ENCODE measurements around the gene PXN.

Gene PXN

DNA sequence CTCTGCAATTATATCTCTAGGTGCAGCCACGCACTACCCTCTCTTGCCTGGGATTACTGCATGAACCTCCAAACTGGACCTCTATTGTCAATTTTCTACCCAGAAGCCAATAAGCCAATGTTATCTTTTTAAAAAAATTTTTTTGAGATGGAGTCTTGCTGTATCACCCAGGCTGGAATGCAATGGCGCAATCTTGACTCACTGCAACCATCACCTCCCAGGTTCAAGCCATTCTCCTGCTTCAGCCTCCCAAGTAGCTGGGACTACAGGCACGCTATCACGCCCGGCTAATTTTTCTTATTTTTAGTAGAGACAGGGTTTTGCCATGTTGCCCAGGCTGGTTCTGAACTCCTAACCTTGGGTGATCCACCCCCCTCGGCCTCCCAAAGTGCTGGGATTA is 11.2 kb upstream of the PXN start:
- H3K36me3 ChIP-seq (ENCODE audit: control insufficient read depth in 2 of 2, insufficient read depth in 1 of 2, low read length in 2 of 2), result no peaks in the 10 kb centered on the region
- no peaks in the 10 kb centered on the region for H3K9me3 ChIP-seq (ENCODE audit: control insufficient read depth, insufficient read depth, low read depth, low read length)
- H3K27ac ChIP-seq (ENCODE audit: extremely low read depth, low read depth, low read length), result no peak overlapping the region
- H3K4me3 ChIP-seq (ENCODE audit: low read depth, low read length), result no peak overlapping the region
- ChIA-PET POLR2A (interaction anchor here (3.1 kb wide), 1 partner anchor 15 kb away, joined by 16 read pairs; the partner anchor contains the start of gene RNU4-2), CTCF (interaction anchor here (1.0 kb wide), 1 partner anchor 48 kb away, joined by 3 read pairs; no protein-coding TSS in a partner anchor)
- TF ChIP-seq ZSCAN30 (tag by site-specific recombination; IDR thresholded peaks at IDR 0.05) (no peak), ZNF629 (tag by site-specific recombination; IDR thresholded peaks at IDR 0.05) (no peak), ZNF560 (tag by site-specific recombination; IDR thresholded peaks at IDR 0.05; ENCODE audit: borderline replicate concordance) (no peak), EGR2 (tag by site-specific recombination; IDR thresholded peaks at IDR 0.05; ENCODE audit: low read depth) (no peak), SALL2 (tag by site-specific recombination; IDR thresholded peaks at IDR 0.05; ENCODE audit: borderline replicate concordance) (no peak)
- no peaks in the 10 kb centered on the region for H3K4me1 ChIP-seq (ENCODE audit: control insufficient read depth, insufficient read depth, low read length)

DNA sequence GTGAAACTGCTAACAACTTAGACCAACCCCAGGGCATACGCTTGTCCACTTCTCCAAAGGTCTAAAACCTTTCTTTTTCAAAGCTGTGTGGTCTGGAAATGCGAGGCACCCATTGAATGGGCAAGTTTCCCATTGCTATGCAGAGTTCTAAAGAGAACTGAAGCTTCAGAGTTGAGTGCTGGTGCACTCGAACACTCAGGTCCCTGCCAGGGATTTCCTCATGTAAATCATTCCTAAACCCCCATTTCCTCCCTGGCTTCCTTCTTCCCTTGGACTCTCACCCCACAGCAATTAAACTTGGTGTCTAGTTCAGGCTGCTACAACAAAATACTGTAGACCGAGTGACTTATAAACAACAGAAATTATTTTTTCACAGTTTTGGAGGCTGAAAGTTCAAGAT is 2.2 kb upstream of the PXN start:
- Histone ChIP-seq H3K9me3 (ENCODE audit: control insufficient read depth, insufficient read depth, low read depth, low read length) (no peaks in the 10 kb centered on the region), H3K36me3 (ENCODE audit: control insufficient read depth in 2 of 2, insufficient read depth in 1 of 2, low read length in 2 of 2) (no peaks in the 10 kb centered on the region), H3K4me1 (ENCODE audit: control insufficient read depth, insufficient read depth, low read length) (0 out of 2 replicates have a peak, but pooled peaks cover 4% of the 10 kb centered on the region), H3K27ac (ENCODE audit: extremely low read depth, low read depth, low read length) (no peak overlapping the region), H3K4me3 (ENCODE audit: low read depth, low read length) (no peak overlapping the region)
- ChIA-PET CTCF (interaction anchor here (0.8 to 16.4 kb wide), 5 partner anchors 16 to 42 kb away, joined by 3 to 581 read pairs (median 4); partner anchors contain the start of gene SIRT4), POLR2A (interaction anchor here (1.4 to 8.6 kb wide), 3 partner anchors 24 to 68 kb away, joined by 5 to 126 read pairs (median 98); partner anchors contain the start of genes RNU4-2 and RPLP0)
- TF ChIP-seq ZNF324 (tag by site-specific recombination; IDR thresholded peaks at IDR 0.05) (no peak), ZIC2 (tag by site-specific recombination; IDR thresholded peaks at IDR 0.05) (no peak), MEIS1 (CRISPR knock-in tag; IDR thresholded peaks at IDR 0.05; ENCODE audit: borderline replicate concordance) (no peak), SCRT1 (tag by site-specific recombination; IDR thresholded peaks at IDR 0.05; ENCODE audit: borderline replicate concordance) (no peak), ZSCAN23 (tag by site-specific recombination; IDR thresholded peaks at IDR 0.05) (no peak), ZNF132 (tag by site-specific recombination; IDR thresholded peaks at IDR 0.05; ENCODE audit: borderline replicate concordance) (no peak), KLF8 (tag by site-specific recombination; IDR thresholded peaks at IDR 0.05) (no peak), ZNF184 (tag by site-specific recombination; IDR thresholded peaks at IDR 0.05) (no peak), ZFP3 (tag by site-specific recombination; IDR thresholded peaks at IDR 0.05; ENCODE audit: low read depth) (no peak), TRIM28 (IDR thresholded peaks at IDR 0.05; ENCODE audit: borderline replicate concordance, low read length) (no peak), ZNF660 (tag by site-specific recombination; IDR thresholded peaks at IDR 0.05) (no peak), ZNF677 (tag by site-specific recombination; IDR thresholded peaks at IDR 0.05) (no peak), ZNF121 (tag by site-specific recombination; IDR thresholded peaks at IDR 0.05) (no peak), ZNF837 (tag by site-specific recombination; IDR thresholded peaks at IDR 0.05) (no peak), ZNF354C (tag by site-specific recombination; IDR thresholded peaks at IDR 0.05; ENCODE audit: borderline replicate concordance, low read depth) (no peak)
- TF ChIP-seq, protein P1, sequence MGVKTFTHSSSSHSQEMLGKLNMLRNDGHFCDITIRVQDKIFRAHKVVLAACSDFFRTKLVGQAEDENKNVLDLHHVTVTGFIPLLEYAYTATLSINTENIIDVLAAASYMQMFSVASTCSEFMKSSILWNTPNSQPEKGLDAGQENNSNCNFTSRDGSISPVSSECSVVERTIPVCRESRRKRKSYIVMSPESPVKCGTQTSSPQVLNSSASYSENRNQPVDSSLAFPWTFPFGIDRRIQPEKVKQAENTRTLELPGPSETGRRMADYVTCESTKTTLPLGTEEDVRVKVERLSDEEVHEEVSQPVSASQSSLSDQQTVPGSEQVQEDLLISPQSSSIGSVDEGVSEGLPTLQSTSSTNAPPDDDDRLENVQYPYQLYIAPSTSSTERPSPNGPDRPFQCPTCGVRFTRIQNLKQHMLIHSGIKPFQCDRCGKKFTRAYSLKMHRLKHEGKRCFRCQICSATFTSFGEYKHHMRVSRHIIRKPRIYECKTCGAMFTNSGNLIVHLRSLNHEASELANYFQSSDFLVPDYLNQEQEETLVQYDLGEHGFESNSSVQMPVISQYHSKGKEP (tag by site-specific recombination; IDR thresholded peaks at IDR 0.05), result no peak
- TF ChIP-seq, protein P2, sequence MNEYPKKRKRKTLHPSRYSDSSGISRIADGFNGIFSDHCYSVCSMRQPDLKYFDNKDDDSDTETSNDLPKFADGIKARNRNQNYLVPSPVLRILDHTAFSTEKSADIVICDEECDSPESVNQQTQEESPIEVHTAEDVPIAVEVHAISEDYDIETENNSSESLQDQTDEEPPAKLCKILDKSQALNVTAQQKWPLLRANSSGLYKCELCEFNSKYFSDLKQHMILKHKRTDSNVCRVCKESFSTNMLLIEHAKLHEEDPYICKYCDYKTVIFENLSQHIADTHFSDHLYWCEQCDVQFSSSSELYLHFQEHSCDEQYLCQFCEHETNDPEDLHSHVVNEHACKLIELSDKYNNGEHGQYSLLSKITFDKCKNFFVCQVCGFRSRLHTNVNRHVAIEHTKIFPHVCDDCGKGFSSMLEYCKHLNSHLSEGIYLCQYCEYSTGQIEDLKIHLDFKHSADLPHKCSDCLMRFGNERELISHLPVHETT (tag by site-specific recombination; IDR thresholded peaks at IDR 0.05), result no peak
- TF ChIP-seq, protein P3, sequence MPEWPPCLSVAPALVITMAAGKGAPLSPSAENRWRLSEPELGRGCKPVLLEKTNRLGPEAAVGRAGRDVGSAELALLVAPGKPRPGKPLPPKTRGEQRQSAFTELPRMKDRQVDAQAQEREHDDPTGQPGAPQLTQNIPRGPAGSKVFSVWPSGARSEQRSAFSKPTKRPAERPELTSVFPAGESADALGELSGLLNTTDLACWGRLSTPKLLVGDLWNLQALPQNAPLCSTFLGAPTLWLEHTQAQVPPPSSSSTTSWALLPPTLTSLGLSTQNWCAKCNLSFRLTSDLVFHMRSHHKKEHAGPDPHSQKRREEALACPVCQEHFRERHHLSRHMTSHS (tag by site-specific recombination; IDR thresholded peaks at IDR 0.05), result no peak
- TF ChIP-seq, protein P4, sequence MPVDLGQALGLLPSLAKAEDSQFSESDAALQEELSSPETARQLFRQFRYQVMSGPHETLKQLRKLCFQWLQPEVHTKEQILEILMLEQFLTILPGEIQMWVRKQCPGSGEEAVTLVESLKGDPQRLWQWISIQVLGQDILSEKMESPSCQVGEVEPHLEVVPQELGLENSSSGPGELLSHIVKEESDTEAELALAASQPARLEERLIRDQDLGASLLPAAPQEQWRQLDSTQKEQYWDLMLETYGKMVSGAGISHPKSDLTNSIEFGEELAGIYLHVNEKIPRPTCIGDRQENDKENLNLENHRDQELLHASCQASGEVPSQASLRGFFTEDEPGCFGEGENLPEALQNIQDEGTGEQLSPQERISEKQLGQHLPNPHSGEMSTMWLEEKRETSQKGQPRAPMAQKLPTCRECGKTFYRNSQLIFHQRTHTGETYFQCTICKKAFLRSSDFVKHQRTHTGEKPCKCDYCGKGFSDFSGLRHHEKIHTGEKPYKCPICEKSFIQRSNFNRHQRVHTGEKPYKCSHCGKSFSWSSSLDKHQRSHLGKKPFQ (tag by site-specific recombination; IDR thresholded peaks at IDR 0.05), result no peak
- TF ChIP-seq, protein P5, sequence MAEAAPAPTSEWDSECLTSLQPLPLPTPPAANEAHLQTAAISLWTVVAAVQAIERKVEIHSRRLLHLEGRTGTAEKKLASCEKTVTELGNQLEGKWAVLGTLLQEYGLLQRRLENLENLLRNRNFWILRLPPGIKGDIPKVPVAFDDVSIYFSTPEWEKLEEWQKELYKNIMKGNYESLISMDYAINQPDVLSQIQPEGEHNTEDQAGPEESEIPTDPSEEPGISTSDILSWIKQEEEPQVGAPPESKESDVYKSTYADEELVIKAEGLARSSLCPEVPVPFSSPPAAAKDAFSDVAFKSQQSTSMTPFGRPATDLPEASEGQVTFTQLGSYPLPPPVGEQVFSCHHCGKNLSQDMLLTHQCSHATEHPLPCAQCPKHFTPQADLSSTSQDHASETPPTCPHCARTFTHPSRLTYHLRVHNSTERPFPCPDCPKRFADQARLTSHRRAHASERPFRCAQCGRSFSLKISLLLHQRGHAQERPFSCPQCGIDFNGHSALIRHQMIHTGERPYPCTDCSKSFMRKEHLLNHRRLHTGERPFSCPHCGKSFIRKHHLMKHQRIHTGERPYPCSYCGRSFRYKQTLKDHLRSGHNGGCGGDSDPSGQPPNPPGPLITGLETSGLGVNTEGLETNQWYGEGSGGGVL (tag by site-specific recombination; IDR thresholded peaks at IDR 0.05), result no peak

Data from HEK293 (cell line).